Dedifferentiated amniotic fluid mesenchymal stem cell (primary cell): ENCODE measurements around the gene NKIRAS2.

ENCODE experiments used
- DNase-seq: peaks from one replicate; pipeline ENCODE4 v3.0.0-alpha.2; 2016; ENCODE audit errors: extremely low spot score

Gene NKIRAS2

DNA sequence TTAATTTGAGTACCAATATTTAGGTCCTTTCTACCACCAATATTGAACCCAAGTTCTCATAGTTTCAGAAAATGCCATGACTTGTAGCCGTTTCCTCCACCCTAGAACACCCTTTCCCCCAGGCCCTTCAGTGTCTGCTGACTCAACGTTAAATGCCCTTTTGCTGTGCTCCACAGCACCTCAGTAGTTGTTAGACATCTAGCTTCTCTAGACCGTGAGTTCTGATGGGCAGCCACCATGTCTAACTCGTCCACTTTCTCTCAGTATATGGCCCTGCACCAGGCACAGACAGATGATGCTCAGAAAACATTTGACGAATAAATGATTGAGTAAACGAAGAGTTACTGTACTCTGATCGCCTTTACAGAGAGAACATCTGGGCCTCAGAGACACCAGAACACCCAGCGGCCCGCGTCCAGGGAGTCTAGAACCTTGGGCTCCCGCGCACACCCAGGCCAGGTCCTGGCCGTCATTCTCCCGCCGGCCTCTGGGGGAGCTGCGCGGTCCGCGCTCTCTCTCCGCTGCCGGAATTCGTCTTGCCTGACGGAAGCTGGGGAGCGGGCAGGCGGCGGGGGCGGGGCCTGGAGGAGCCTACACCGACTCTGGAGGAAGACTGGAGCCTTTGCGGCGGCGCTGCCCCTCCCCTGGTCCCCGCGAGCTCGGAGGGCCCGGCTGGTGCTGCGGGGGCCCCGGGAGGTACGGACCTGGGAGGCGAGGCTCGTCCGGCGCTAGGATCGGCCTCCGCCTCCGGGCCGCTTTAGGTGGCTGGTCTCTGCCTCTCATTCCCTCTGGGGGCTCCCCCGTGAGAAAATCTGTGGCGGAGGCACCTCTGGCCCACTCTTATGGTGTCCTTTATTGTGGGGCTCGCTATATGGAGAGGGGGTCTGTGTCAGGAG lies at the start of gene NKIRAS2:
Gene NKIRAS2, plus strand, starts transcription at position 582 of the 896 bp plus-strand sequence. CDS start 1,488 bp downstream, outside the sequence.
- peak; percentile 91 for DNase-seq

GRCh38 chr17:41970901-41971331 lies 49.0 kb upstream of the NKIRAS2 start:
- no peak for DNase-seq

DNA sequence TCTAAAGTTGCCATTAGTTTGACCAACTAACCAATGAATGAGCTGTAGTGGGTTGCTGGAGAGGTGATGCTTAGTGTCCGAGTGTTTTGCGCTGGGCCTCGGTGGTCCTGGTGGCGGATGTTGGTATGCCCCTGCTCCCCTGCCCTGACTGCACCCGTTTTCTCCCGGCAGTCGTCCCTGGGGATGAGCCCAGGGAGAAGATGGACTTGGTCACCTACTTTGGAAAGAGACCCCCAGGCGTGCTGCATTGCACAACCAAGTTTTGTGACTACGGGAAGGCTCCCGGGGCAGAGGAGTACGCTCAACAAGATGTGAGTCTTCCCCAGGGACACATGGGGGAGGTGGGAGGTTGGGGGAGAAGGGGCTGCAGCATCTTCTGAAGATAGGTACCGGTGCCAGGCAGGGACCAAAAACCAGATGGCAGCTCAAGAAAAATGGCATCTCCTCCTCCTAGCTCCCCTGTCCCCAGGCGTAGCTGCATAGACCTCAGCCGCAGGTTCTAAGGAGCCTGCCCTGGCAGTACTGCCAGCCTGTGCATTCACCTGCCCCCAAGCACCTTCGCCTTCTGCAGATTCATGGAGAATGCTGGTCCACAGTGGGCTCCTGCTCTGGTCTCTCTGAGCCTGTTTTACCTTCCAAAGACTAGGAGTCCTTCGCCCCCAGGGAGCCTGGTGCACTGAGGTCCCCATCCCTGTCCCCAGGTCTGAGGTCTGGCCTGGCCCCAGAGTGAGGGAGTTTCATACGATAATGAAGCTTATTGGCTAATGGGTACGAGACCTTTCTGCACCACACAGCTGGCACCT lies 48.0 kb upstream of the NKIRAS2 start:
- DNase-seq, result no peak

DNA sequence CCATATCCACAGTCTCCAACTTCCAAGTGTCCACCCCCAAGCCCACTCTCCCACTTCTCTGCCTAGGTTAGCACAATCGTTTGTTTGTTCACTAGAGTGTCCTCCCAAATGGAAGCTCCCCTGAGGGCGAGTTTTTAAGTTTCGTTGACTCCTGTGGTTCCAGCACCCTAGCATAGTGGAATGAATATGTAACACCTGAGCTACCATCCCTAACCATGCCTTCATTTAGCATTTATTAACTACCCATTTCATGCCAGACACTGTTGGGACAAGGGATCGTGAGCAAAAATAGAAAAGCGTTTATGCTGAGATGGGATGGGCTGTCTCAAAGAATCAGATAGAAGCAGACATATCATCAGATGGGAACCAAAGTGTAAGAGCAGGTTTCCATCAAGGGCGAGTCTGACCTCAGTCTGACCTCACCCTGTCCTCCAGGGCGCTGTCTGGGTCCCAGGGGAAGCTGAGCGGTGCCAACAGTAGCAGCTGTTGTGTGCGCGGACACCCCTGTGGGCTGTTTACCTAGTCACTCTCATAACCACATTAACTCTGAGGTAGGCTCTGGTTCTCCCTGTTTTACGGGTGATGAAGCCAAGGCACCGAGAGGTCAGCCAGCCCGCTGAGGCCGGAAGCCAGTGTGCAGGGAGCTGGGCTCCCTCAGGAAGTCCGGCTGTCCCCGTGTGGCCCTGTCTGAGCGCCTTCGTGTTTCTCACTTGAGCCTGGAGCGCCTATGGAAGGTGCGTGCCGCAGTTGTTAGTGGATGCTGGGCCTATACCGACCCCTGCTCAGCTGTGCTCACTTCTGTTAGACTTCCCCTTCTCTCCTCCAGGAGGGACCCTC lies 47.1 kb upstream of the NKIRAS2 start:
- no peak for DNase-seq

DNA sequence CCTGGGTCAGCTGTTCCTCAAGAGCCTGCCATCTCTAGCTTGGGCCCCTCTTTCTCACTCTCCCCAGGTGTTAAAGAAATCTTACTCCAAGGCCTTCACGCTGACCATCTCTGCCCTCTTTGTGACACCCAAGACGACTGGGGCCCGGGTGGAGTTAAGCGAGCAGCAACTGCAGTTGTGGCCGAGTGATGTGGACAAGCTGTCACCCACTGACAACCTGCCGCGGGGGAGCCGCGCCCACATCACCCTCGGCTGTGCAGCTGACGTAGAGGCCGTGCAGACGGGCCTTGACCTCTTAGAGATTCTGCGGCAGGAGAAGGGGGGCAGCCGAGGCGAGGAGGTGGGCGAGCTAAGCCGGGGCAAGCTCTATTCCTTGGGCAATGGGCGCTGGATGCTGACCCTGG lies 46.5 kb upstream of the NKIRAS2 start:
- no peak for DNase-seq

DNA sequence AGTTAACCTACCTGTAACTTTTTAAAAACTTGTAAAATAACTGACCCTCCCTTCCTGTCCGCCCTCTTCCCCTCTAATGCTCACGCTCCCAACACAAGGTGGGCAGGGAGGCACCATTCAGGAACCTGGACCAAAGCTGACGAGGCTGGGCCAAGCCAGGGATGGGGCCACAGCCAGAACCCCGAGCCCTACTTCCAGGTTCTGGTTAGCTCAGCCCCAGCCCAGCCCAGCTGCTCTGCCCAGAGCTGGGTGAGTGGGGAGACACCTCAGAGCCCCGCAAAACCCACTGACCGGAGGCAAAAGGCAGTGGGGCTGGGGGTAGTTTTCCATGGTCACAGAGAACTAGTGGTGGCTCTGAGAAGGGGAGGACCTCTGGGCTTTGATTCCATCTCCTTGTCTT lies 45.9 kb upstream of the NKIRAS2 start:
- DNase-seq, result no peak

GRCh38 chr17:41974658-41975057 lies 45.2 kb upstream of the NKIRAS2 start:
- no peak for DNase-seq

DNA sequence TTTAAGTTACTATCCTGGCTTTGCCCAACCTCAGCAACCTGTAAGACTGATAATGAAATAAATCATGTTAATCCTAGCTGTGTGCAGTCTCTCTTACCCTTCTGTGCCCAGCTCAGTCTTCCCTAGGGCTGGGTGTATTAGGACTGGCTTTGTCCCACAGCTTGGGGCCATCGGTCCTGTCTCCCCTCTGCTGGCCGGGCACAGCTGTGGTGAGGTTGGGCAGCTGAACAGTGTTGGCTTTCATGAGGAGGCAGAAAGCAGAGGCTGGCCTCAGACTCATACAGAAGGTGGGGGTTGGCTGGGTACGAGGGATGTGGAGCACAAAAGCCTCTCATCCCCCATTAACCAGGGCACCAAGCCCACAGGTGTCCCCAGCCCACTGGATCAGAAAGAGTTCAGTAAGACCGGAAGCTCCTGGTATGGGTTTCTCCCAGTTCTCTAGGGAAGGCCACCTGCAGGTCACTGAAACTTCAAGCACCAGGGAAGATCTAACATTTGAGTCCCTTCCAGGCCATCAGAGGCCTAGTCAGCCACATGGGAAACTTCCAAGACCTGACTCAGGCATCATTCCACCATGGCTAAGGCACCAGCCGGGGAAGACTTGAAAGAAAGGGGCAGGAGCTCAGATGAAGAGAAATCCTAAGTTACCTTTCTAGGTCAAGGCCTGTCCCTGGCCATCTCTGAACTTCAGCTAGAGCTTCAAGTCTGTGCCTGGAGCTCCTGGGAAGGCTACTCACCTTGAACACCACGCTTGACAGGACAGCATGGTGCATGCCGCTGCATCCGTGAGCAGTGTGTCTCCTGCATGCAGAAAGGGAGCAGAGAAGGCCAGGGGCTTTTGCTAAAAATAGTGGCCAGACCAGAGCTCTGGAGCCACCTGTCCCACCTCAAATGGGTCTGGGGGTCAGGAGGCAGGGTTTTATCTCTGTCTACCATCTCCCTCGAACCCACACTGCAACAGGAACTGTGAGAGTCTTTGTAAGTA lies 44.5 kb upstream of the NKIRAS2 start:
- DNase-seq, result no peak

DNA sequence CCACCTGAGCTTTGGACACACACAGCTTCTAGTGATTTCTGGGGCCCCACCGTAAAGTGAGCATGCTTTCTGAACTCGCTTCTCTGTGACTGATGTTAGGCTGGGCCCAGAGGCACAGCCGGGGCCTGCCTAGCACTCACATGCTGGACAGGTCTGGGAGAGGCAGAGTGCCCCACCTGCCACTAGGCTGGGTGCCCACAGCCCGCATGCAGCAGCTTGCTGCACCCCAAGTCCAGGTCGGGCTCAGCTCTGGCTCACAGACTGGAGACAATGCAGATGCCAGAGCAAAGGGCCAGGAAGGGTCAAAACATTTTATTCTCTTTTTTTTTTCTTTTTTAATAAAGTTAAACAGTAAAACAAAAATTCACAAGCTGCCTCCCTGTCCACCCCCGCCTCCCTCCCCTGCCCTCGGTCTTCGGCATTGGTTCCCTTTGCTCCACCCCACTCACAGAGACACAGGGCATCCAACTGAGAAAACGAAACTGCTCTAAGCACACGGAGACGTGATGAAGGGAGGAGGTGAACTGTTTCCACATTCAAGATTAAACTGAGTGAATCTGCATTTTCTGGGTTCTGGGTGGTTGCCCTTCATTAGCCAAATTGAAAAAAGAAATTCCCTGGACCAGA lies 43.6 kb upstream of the NKIRAS2 start:
- DNase-seq, result no peak

- DNase-seq, result no peak
Measured at GRCh38 chr17:41977991-41978390, 41.9 kb upstream of the NKIRAS2 start.

- no peak for DNase-seq
Measured at GRCh38 chr17:41982026-41982760, 37.7 kb upstream of the NKIRAS2 start.

DNA sequence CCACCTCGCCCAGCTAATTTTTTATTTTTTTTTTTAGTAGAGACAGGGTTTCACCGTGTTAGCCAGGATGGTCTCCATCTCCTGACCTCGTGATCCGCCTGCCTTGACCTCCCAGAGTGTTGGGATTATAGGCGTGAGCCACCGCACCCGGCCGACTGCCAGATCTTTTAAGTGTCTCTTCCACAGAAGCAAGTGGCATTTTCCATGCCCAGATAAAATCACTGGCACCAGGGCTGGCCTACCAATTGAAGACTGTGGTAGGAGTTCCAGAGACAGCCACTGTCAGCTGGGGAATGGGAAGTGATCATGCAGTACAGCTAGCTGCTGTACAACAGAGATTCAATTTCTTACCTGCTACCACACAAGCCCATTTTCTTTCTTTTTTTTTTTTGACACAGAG lies 35.4 kb upstream of the NKIRAS2 start:
- no peak for DNase-seq

DNA sequence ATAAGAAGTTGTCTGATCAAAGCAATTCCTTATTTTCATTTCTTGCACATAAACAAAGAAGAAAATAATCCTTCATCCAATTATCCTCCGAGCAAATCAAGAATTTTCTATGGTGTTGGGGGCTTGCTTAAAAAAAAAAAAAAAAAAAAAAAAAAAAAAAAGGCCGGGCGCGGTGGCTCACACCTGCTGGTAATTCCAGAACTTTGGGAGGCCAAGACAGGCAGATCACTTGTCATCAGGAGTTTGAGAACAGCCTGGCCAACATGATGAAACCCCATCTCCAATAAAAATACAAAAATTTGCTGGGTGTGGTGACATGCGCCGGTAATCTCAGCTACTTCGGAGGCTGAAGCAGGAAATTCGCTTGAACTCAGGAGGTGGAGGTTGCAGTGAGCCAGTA lies 34.0 kb upstream of the NKIRAS2 start:
- no peak for DNase-seq

DNA sequence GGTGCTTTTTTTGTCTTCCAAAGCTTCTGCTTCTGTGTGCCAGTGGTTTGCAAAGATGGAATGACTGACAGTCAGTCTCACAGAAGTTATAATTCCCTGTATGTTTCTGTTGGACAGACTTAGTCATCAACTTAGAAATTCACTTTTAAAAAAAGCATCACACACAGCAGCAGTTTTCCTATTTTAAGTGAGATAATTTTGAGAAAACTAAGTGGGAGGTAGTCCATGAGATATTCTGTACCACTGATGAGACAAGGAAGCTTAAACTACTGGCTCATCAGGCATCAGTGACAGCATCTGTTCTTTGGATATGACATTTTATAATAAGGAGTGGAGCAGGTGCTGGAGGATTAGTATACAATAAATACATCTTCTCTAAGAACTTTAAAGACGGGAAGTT lies 33.3 kb upstream of the NKIRAS2 start:
- DNase-seq, result no peak

DNA sequence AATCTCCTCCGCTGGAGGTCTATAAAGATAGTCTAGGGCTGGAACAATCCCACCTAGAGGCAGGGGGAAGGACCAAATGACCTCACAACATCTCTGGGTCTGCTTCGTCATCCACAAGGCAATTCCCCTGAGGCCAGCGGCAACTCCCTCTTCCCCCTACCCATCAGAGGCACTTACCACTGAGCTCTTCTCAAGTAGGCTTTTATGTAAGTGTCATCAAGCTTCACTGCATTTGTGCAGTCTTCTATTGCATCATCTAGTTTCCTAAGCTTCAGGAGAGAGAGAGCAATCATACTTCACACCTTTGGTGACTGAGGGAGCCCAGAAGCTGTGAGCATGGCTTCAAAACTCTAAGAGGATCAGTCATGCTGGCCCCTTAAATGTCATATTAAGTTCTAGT lies 32.2 kb upstream of the NKIRAS2 start:
- DNase-seq, result no peak

- no peak for DNase-seq
Measured at GRCh38 chr17:41988418-41988817, 31.5 kb upstream of the NKIRAS2 start.

- no peak for DNase-seq
Measured at GRCh38 chr17:41989702-41990419, 30.0 kb upstream of the NKIRAS2 start.

DNA sequence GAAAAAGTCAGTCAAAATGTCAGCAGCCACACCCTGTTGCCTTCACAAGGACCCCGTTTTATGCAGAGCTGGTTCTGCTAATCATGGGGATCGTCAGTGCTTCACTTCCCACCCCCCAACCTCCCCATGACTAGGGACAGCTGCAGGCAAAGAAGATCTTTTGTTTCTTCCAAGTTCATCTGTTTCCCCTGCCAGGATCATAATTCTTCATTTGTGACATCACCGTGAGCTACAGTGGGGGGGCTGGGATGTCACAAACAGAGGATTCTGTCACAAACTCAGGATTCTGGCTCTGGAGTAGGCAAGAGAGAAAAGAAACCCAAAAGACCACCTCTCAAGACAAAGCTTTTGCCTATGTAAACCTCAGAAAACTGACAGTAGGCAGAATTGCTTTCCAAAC lies 27.3 kb upstream of the NKIRAS2 start:
- DNase-seq, result no peak

- no peak for DNase-seq
Measured at GRCh38 chr17:41996855-41997164, 23.1 kb upstream of the NKIRAS2 start.
